ENCODE results near the gene TRPC4.
A peak's percentile ranks its signal among the peaks of the same experiment; 100 is the strongest.

Gene TRPC4

DNA sequence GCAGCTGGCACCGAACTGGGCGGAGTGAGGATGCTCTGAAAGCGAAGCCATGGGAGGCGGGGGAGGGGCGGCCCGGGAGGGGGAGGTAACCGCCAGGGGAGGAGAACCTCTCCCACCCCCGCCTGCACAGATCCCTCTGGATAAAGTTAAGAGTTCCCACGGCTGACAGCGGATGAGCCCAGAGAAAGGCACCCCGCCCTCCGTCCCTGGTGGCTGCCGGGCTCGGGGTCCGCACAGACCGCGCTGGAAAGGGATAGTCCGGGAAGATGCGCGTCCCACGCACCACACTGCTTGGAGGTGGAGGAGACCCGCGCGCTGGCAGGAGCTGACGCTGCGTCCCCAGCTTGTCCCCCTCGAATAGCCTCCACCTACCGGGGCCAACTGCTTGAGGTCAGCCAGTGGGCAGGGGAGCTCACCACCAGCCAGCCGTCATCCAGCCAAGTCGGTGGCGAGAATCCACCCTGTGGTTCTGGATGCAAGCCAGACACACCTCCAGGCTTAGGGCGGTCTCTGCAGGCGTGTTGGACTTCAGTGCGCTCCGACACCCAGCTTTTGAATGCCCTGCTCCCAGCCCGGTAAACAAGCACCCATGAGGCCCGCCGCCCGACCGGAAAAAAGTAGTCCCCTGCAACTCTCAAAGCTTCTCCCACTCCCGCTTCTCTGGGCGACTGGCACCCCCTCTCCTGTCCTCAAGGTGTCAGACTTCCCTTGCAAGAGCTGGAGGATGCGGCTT, at the start of gene TRPC4:
TSS of gene TRPC4 (minus strand) at position 17 of the 733 bp plus-strand sequence. CDS start 86,439 bp downstream, outside the sequence.
- peak; percentile 7 for DNase-seq

DNA sequence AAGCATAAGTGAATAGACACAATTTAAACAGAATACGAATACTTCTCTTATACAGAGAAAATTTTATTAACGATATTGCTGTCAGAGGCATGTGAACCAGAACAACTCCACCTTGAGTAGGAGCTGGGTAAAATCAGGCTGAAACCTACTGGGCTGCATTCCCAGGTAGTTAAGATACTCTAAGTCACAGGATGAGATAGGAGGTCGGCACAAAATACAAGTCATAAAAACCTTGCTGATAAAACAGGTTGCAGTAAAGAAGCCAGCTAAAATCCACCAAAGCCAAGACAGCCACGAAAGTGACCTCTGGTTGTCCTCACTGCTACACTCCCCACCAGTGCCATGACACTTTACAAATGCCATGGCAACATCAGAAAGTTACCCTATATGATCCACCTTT, 49.2 kb upstream of the TRPC4 start:
- no peak for DNase-seq

DNA sequence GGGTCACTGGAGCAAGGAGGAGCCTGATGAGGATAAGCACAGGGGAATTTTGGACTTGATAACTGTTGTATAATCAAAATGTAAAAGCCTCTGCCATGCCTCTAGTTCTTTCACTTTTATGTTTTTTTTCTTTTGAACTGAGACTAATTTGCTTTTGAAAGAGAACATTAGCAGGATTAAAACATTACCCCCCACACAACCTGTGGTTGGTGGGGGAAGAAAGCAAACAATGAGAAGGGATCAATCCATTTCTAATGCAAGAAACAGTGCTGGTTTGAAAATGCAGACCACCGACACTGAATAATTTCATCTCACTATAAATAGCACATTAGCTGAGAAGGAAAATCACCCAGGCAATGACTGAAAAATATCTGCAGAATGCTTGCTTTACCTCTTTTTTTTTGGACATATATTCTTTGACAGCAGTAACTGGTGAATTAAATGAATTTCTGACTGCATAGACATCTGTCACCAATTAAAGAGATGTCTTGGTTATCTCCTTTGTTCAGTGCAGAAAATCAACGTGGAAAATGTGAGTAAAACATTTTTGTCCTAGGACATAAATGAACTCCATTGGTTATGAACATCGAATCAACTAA, 48.6 kb upstream of the TRPC4 start:
- DNase-seq: no peak

DNA sequence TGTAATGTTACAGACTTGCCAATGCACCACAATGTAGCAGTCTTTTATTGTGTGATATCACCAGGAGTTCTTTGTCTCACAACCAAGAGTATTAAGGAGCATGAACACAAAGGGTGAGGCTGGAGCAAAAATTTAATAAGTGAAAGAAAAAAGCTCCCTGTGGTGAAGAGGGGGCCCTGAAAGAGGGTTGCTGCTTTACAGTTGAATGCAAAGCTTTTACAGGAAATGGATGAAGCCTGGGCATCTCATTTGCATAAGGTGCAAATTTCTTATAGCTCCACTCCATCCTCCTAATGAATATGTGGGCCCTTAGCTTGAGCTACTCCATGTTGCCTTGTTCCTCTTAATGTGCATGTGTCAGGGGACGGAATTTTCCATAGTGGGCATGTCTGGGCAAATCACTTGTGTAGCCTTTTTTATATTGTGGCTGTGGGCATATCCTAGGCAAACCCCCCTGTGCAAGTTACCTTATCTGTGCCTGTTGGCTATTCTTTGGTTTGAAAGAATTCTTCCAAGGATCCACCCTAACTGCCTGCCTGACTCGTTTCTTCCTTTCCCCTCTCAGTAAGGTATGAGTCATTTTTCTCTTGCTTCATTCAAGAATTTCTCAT, 45.3 kb upstream of the TRPC4 start:
- DNase-seq: no peak

DNA sequence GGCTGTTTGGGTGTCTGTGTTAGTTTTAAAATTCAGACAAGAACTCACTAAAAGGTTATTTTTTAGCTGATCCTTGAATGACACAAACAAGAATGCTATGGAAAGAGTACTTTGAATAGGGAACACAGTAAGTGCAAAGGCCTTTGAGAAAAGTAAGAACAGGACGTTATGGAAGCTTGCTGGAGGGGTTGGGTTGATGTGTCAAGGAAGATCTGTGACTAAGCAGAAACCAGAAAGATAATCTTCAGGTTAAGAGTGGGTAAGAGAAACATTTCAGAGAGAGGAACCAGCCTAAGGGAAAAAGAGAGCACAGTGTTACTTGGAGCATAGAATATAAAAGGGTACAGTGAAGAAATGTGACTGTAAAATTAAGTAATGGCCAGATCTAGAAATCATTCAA, 41.2 kb upstream of the TRPC4 start:
- DNase-seq: no peak

DNA sequence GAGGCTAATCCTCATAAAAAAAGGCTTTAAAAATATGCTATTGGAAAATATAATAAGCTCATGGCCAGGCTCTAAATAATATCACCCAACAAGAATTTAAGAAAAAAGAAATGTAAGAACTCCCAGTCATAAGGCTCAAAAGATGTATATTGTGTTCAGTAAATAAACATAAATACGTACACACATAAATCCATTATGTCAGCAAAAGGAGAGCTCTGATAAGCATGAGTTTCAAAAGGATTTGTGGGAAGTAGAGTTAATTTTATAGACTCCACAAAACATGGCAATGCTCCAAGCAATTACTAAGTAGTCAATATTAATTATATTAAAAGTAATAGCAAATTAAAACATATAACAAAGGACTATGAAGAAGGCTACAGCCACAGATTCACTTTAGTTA, 37.3 kb upstream of the TRPC4 start:
- no peak for DNase-seq

DNA sequence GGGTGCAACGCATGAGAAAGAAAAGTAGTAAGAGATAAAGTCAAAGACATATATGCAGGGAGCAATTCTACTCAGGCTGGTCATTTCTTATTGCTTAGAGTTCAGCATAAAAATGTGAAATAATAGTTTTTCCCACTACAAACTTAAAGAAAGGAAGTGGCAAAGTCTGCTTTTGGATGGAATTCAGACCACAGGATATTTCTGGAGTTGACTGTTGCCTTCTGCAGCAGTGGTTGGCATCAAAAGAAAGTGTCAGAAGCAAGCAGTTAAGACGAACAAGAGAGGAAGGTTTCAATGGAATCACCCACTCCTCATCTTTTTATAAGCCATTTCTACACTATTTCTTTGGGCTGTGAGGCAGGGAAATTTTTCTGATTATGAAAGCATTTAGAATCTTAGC, 36.2 kb upstream of the TRPC4 start:
- no peak for DNase-seq

DNA sequence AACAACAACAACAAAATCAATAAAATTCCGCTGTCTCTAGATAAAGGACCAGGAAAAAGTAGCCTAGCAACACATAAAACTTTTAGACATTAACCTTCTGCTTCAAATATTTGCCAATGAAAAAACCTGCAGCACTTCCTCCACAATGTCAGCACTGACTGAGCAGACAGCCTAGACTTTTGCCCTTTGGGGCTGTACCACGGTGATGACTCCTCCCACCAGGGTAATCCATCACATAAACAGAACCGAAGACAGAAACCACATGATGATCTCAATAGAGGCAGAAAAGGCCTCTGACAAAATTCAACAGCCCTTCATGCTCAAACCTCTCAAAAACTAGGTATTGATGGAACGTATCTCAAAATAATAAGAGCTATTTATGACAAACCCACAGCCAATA, 30.2 kb upstream of the TRPC4 start:
- no peak for DNase-seq

DNA sequence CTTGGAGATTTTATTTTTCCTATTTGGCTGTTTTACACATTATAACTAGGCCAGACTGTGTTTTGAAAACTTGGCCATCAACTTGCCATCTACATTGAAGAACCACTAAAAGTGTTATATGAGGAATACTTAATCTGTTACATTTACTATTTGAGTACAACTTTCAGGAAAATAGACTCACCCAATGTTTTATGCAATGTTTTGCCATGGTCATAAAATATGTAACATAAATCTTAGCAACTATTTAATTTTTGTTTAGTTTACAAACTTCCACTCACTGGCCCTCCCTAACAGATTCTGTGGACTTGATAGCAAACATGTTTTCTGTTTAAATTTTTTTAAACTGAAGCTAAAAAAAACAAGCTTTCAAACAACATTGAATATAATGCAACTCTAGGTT, 23.7 kb upstream of the TRPC4 start:
- no peak for DNase-seq

DNA sequence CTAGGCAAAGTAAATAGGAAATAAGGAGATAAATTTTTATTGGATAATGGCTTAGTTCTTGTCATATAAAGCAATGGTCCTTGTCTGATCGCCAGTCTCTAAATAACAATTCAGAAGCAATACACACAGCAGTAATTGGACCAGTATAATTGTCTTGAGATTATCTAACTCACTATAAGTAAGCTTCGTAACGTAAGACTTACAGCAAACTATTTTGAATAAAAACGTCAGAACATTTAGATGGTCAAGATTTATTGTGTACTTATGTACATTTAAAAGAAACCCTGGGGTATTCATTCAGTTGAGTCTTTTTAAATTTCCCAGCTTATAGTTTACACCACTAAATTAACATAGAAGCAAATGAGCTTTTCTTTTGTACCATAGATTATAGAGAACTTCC, 20.2 kb upstream of the TRPC4 start:
- no peak for DNase-seq

DNA sequence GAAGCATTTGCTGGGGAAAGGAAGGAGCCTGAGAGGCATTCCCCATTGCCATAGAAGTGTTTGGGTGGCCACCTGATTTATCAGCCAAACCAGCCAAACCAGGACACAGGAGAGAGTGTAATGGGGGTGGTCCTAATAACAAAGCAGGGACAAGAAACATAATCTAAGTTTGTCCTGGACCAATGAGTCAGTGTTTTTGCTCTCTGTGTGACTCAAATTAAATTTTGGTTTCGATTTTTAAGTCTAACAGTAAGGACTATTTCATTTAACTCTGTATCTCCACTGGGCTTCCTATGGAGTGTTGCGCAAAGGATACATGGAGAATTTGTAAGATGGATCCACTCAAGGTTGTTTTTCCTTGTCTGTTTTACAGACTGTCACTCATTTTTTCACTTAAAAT, 19.5 kb upstream of the TRPC4 start:
- DNase-seq: no peak

DNA sequence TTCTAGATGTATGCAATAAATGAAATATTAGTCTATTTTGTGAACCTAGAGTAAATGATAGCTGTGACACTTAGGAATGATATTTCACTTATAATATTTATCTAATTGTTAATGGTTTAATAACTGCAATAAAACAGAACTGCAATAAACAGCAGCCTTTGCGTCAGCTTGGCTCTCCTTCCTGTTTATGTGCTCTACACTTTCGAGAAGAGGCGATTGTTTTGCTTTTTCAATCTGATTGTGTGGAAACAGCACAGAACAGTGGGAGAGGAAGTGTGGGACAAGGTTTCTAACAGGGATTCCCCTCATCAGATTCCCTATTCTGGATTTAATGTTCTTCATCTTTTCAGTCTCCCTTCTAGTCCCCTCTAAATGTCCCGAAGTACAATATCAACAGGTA, 17.3 kb upstream of the TRPC4 start:
- DNase-seq: no peak

DNA sequence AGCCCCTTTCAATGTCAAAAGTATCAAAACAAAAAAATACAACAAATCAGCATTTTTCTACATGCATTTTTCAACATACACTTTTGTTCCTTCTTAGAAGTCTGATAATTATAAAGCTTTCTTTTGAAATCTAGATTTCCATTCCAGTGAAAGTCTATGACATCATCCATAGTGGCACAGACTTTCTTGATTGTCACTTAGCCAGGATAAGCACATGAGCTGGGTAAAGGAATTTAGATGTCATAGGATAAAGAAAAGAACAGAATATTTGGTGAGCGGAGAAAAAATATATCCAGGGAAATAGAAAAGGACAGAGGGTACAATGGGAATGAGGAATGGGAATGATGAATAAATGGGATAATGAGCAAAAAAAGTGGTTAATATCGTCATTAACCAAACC, 15.1 kb upstream of the TRPC4 start:
- DNase-seq: no peak

DNA sequence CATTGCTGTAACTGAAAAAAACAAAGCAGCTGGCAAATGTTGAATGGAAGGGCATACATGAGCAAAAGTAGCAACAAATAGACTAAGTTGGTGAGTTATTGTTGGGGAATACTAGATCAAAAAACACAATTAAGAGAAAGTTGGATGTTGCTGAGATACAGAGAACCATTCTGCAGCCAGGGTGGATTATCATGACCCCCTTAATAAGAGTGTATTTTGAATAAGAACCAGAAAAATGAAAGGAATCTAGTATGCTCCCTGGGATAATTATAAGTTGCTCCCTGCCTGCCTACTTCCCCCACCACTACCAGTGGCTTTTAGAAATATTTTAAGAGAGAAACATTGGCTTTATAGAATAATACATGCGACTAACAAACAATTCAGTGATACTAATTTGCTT, 14.5 kb upstream of the TRPC4 start:
- no peak for DNase-seq

DNA sequence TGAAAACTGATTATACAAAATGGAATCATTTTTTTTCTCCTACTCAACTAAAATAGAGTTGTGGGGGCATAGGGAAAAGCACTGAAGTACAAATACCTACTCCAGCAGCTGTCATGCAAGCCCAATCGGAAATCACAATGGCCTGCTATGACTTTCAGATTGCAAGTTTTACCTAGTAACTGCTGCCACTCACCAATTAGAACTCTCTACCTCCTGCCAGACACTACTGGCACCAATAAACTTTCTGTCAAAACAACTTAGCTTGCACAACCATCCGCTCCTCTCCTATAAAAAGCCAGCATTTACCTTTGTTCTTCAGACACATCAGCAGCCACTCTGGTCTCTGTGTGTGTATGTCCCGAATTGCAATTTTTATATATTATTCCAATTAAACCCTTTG, 9.3 kb upstream of the TRPC4 start:
- DNase-seq: no peak

DNA sequence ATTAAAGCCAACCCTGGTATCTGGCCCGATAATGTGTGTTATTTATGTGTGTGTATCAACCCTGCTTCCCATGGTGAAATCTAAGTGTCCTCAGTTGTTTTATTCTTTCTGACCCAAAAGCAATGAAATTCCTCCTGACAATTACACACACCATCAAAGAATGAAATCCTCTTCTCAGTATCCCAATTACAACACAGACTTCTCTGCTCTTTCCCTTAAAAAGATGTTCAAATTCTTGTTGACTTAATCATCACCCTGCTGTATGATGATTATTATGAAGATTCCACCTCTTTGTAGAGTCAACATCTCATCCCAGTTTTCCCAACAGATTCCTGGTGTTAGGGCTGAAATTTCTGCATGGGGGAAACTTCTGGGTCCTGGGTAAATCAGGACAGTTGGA, 8.9 kb upstream of the TRPC4 start:
- DNase-seq: no peak

DNA sequence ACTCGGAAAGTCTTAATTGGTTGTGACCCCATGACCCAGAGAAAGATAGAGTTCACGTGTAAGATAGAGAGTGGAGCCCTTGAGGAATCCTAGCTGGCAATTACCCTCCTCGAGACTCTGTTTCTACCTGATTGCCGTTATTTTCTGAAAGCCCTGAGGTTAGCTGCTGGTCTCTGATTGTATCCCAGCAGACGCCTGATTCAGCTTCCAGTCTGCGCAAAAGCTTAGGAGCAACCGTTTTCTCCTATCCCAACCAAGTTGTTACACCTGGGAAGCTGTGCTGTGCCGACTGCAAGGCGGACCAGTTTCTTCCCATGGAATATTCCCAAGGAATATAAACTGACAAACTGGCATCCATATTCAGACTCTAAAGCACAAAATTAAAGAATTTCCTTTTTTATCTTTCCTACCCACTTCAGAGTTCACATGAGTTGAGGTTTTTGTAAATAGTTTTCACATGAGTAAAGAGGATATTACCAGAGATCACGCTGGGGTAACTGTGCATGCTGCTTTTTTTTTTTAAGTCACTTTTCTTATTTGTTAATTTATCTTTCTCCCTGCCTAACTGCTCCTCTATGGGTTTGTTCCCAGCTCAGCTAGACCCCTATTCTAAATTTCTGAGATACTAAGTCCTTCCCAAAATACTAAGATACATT, 1.5 kb upstream of the TRPC4 start:
- DNase-seq: no peak

DNA sequence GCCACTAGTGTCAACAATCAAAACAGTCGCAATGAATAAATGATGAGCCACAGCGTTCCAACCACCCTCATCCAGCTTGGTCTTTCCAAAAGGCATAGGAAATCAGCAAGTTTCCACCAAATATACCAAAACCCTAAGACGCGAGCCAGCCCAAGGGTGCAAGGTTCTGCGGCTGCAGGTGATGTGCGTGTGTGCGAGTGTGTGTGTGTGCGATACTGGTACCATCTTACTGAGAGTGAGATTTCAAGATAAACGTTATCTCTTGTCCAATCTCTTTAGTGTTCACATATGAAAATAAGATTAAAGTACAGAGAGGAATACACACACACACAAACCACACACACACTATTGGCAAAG, 895 bp upstream of the TRPC4 start:
- no peak for DNase-seq

DNA sequence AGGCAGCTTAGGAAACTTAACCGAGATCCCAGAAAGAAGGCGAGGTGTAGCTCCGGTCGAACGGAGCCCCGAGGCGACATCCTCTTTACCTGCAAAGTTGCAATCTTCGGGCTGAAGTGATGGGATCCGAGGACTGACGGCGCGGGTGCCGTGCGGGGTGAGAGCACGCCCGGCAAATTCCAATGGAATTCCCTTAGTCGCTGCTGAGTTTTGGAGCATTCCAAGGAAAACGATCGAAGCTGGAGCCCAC, 141 bp downstream of the TRPC4 start:
- DNase-seq: no peak

DNA sequence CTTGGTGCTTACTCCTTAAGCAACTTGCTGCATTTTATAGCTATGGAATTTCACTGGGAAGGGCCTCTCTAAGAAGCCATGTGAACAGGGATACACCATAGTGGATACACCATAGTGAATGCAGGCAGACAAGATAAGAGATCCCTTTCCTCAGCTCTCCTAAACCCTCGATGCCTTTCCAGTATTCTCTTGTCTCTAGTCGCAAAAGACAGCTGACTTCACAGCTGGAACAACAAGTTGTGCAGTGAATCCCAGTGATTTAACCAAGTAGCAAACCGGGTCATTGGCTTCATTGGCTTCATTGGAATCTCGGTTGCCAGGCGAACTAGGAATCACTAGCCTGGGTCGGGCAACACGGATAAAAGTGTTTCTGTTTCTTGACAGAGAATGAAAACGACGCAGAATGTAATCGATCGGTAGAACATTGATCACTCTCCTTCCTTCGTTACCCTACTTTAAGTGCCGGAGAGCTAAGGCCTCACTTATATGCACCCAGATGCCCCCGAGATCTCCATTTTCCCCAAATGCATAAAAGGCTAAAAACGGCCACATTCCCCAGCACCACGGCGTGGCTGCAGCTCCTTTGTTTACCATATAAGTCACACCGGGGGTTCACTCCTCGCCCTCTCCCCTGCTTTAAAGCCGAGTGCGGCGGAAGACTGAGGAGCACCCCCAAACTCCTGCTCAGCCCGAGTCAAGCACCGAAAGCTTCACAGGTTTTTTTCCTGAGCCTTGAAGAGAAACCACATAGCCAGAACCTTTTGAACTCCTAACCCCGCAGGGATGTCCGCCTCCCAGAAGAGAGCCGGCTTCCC, 674 bp downstream of the TRPC4 start:
- DNase-seq: no peak

DNA sequence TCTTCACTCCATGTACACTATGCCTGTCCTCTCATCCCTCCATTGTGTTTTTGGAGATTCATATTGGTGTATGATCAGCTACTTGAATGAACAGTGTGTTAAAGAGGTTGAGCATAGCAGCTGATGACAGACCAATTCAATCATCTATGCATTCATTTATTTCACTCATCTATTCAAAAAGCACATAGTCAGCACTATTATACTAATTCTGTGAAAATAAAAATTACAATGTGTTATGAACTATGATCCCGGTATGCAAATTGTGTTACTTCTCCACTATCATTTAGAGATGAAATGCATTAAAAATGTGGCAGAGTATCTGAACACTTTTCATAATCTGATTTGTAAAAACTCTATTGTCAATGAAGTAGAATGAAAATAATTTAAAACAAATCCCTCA, 5.9 kb downstream of the TRPC4 start:
- no peak for DNase-seq

DNA sequence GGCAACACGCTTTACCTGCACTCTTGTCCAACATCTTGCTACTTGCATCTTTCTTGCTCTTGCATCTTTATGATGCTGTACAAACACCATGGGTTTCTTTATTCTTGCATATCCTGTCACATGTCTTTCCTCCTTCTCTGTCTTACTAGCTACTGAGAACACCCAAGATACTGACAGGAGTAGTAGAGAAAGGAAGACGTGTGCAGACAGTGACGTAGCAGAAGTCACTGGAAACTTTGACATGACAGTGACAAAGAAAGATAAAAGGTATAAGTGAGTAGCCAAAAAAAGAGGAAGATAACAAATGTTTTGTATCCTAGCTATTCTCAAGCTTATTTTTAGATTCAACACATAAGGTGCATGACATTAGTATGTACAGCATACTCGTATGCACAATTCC, 34.2 kb downstream of the TRPC4 start:
- DNase-seq: no peak

DNA sequence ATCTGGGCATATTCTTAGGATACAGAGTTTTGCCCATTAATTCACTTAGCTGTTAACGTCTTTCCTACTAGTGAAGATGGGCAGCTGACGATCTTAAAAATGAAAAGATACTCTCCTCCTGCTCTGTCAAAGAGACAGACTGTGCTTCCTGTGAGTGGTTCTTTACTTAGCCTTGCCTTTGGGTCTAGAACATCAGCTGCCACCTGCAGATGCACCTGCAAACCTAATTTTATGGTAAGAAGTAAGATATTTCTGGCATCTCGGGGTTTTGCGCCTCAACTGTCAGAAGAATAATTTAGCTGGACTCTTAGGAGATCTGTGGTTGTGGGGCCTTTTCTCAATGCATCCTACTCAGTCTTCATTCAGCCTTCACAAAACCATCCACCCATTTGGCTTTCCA, 36.2 kb downstream of the TRPC4 start:
- DNase-seq: no peak

DNA sequence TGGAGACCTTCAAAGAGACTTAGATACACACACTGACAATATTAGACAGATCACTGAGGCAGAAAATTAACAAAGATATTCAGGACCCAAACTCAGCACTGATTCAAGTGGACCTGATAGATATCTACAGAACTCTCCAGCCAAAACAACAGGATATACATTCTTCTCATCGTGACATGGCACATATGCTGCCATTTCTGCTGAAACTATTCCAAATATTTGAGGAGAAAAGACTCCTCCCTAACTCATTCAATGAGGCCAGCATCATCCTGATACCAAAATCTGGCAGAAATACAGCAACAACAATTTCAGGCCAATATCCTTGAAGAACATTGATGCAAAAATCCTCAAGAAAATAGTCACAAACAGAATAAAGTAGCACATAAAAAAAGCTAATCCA, 53.3 kb downstream of the TRPC4 start:
- no peak for DNase-seq
